Neuronal stem cell (in vitro differentiated cells): ENCODE results near the gene KPTN.

Experiments
- DNase-seq: peaks from one replicate; pipeline ENCODE4 v3.0.0-alpha.2; 2013; ENCODE audit warnings: low spot score
- H2AFZ ChIP-seq: one replicate; pipeline ENCODE4 v1.6.1; 2013; ENCODE audit warnings: mild to moderate bottlenecking, low read length, inconsistent platforms
- H2AK5ac ChIP-seq: 2 replicates; pipeline ENCODE4 v1.6.1; 2013; ENCODE audit warnings: low read depth, mild to moderate bottlenecking, inconsistent platforms, low read length, moderate library complexity, mixed read lengths
- H2BK120ac ChIP-seq: 2 replicates; pipeline ENCODE4 v1.6.1; 2013; ENCODE audit warnings: low read depth, mild to moderate bottlenecking, inconsistent platforms, low read length, moderate library complexity, mixed read lengths
- H2BK12ac ChIP-seq: one replicate; pipeline ENCODE4 v1.6.1; 2013; ENCODE audit warnings: low read length, inconsistent platforms
- H2BK15ac ChIP-seq: 2 replicates; pipeline ENCODE4 v1.6.1; 2013; ENCODE audit warnings: mild to moderate bottlenecking, low read length, inconsistent platforms, mixed read lengths
- H2BK5ac ChIP-seq: one replicate; pipeline ENCODE4 v1.6.1; 2013; ENCODE audit warnings: inconsistent platforms, mild to moderate bottlenecking, low read length, moderate library complexity
- H3K14ac ChIP-seq: one replicate; pipeline ENCODE4 v1.6.1; 2013; ENCODE audit warnings: low read length, inconsistent platforms
- H3K18ac ChIP-seq: 2 replicates; pipeline ENCODE4 v1.6.1; 2013; ENCODE audit warnings: low read length, inconsistent platforms
- H3K23ac ChIP-seq: 2 replicates; pipeline ENCODE4 v1.6.1; 2013; ENCODE audit warnings: low read depth, mild to moderate bottlenecking, mixed read lengths, low read length, inconsistent platforms; ENCODE audit not compliant: poor library complexity
- H3K27ac ChIP-seq: replicated peaks from 3 replicates; pipeline ENCODE4 v1.5.1; 2013; ENCODE audit warnings: low read length, inconsistent platforms
- H3K27me3 ChIP-seq, 3 experiments: 2 replicates each; pipeline ENCODE4 v1.6.1; 2013; ENCODE audit warnings: low read length in 3 of 3, mild to moderate bottlenecking in 2 of 3, inconsistent platforms in 1 of 3, low read depth in 1 of 3, mixed read lengths in 1 of 3, moderate library complexity in 1 of 3; ENCODE audit not compliant: control insufficient read depth in 3 of 3, insufficient read depth in 3 of 3
- H3K36me3 ChIP-seq, 2 donors: replicated peaks in 1 of 2; 2 replicates each; pipeline ENCODE4 v1.6.1; 2013; ENCODE audit warnings: low read length in 2 of 2; ENCODE audit not compliant: control insufficient read depth in 2 of 2, insufficient read depth in 2 of 2
- H3K4ac ChIP-seq: 2 replicates; pipeline ENCODE4 v1.6.1; 2013; ENCODE audit warnings: inconsistent platforms, mild to moderate bottlenecking, low read length, moderate library complexity
- H3K4me1 ChIP-seq, 2 donors: 1 replicate in 1 of 2; 2 replicates in 1 of 2; pipeline ENCODE4 v1.6.1; 2013; ENCODE audit warnings: low read length in 2 of 2, low read depth in 1 of 2; ENCODE audit not compliant: control insufficient read depth in 2 of 2, insufficient read depth in 1 of 2
- H3K4me2 ChIP-seq: one replicate; pipeline ENCODE4 v1.6.1; 2013; ENCODE audit warnings: mild to moderate bottlenecking, low read length, inconsistent platforms; ENCODE audit not compliant: insufficient read depth, poor library complexity, severe bottlenecking
- H3K4me3 ChIP-seq, 2 donors: 2 replicates each; pipeline ENCODE4 v1.5.1; 2013; ENCODE audit warnings: low read length in 2 of 2, mild to moderate bottlenecking in 2 of 2, inconsistent platforms in 1 of 2, moderate library complexity in 1 of 2
- H3K79me1 ChIP-seq: one replicate; pipeline ENCODE4 v1.6.1; 2013; ENCODE audit warnings: low read depth, mild to moderate bottlenecking, inconsistent platforms, low read length, moderate library complexity
- H3K9ac ChIP-seq: one replicate; pipeline ENCODE4 v1.6.1; 2013; ENCODE audit warnings: mild to moderate bottlenecking, low read depth, low read length, inconsistent platforms; ENCODE audit not compliant: poor library complexity
- H3K9me3 ChIP-seq, 2 donors: replicated peaks in 1 of 2; 2 replicates each; pipeline versions ENCODE3 to v1.6.1; 2013; ENCODE audit warnings: low read length in 2 of 2, mild to moderate bottlenecking in 2 of 2, inconsistent platforms in 1 of 2, low read depth in 1 of 2, mixed read lengths in 1 of 2, moderate library complexity in 1 of 2; ENCODE audit not compliant: control insufficient read depth in 2 of 2, insufficient read depth in 1 of 2
- H4K8ac ChIP-seq: one replicate; pipeline ENCODE4 v1.6.1; 2013; ENCODE audit warnings: low read depth, mild to moderate bottlenecking, inconsistent platforms, low read length, moderate library complexity
- H4K91ac ChIP-seq: one replicate; pipeline ENCODE4 v1.6.1; 2013; ENCODE audit warnings: low read length, low read depth, mild to moderate bottlenecking, inconsistent platforms; ENCODE audit not compliant: poor library complexity
- WGBS, 2 donors: extraction: QIAGEN DNeasy Blood & Tissue Kit; methylation state at CpG; one replicate each; pipeline ENCODE4 v1.1.7; 2013; ENCODE audit warnings: missing lambda C conversion rate in 2 of 2, mixed read lengths in 1 of 2; ENCODE audit not compliant: insufficient read length in 2 of 2, insufficient replicate concordance in 1 of 2; ENCODE audit errors: extremely low coverage in 2 of 2; 5-methylcytosine and 5-hydroxymethylcytosine counted together

KPTN gene

DNA sequence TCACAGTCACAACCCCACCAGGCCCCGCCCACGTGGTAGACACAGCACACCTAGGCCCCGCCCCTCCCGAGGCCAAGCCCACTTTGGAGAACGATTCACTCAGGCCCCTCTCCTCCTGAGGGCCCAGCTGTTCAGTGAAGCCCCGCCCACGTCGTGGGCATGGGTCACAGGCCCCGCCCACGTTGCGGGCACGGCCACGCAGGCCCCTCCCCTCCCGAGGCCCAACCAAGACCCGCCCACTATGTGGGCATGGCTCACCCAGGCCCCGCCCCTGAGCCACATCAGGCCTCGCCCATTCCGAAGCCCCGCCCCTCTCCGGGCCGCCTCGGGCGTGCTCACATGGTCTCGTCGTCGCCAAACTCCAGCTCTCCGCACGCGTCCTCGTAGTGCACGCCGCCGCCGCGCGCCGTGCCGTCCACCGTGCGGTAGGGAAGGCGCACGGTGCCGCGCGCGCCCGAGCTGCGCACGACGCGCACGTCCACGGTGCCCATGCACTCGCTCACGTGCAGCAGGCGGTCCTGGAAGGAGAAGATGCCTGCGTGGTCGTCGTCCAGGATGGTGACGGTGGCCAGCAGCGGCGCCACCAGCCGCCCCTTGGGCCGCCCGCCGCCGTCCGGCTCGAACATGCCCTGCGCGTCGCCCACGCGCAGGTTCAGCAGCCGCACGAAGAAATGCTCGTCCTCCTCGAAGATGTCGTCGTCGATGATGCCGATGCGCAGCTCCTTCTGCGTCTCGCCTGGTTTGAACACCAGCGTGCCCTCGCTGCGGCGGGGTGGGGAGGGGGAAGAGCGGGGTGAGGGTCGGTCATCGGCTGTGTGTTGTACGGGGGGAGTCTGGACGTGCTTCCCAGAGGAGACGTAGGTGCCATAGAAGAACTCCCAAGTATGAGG, 36.3 kb downstream of the KPTN start:
- peak overlapping the region; percentile 66 for H2AK5ac ChIP-seq
- H3K4me1 ChIP-seq, result peaks cover 4 to 11% of the 10 kb centered on the region in 2 donors
- H3K9ac ChIP-seq, result peak overlapping the region; percentile 80
- no peaks in the 10 kb centered on the region for H3K36me3 ChIP-seq
- peak; percentile 82 for DNase-seq
- peak overlapping the region; percentile 86 for H2AFZ ChIP-seq
- peak overlapping the region; percentile 97 for H3K18ac ChIP-seq
- no peak overlapping the region for H2BK12ac ChIP-seq
- peak overlapping the region; percentile 69 for H3K4me2 ChIP-seq
- H4K91ac ChIP-seq, result no peak overlapping the region
- H3K4ac ChIP-seq, result peak overlapping the region; percentile 86
- H3K9me3 ChIP-seq, result peaks cover 0 to 1% of the 10 kb centered on the region in 2 donors
- no peak overlapping the region for H2BK120ac ChIP-seq
- H3K4me3 ChIP-seq, result peak overlapping the region; percentile 19 to 78
- H2BK5ac ChIP-seq, result no peak overlapping the region
- H3K79me1 ChIP-seq, result peaks cover 2% of the 10 kb centered on the region
- H2BK15ac ChIP-seq, result peak overlapping the region; percentile 44
- peak overlapping the region; percentile 98 for H3K23ac ChIP-seq
- peaks cover 7 to 60% (median 45%) of the 10 kb centered on the region in 3 experiments for H3K27me3 ChIP-seq
- WGBS, 2 donors, result no CpG with 5 or more reads among the region's 95 CpGs
- H4K8ac ChIP-seq, result peak overlapping the region; percentile 32
- H3K14ac ChIP-seq, result peak overlapping the region; percentile 66
- no peak overlapping the region for H3K27ac ChIP-seq

DNA sequence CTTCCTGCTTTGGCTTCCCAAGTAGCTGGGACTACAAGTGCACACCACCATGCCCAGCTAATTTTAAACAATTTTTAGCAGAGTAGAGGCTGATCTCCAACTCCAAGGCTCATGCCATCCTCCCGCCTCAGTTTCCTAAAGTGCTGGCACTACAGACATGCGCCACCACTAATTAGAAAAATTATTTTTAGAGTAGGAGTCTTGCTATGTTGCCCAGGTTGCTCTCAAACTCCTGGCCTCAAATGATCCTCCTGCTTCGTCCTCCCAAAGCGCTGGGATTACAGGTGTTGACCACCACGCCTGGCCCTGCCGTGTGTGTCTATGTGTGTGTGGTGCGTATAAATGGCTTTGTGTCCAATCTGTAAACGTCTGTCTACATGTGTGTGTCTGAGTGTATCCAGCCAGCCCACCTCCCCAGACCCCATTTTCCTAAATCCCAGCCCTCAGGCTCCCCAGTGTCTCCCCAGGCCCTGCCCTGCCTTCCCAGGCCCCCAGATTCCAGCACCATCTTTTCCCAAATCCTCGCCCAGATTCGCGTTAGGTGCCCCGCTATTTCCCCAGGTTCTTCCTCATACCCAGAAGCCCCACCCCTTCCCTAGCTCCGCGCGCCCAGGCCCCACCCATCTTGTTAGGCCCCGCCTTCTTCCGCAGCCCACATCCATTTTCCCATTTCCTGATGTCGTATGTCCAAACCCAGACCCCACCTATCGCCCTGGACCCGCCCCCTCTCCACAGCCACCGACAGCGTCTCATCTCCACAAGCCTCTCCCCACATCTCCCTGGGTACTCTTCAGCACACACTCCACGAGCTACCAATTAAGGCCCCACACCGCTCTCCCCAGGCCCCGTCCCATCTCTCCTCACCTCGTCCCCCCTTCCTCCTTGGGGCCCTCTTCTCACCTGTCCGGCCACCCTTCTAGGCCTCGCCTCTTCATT, 37.2 kb downstream of the KPTN start:
- peak overlapping the region; percentile 69 for H3K4me2 ChIP-seq
- H3K79me1 ChIP-seq, result peaks cover 2% of the 10 kb centered on the region
- H3K9ac ChIP-seq, result no peak overlapping the region
- H2BK5ac ChIP-seq, result no peak overlapping the region
- DNase-seq, result no peak
- no peaks in the 10 kb centered on the region for H3K36me3 ChIP-seq
- H2BK12ac ChIP-seq, result no peak overlapping the region
- no peak overlapping the region for H2BK15ac ChIP-seq
- WGBS, 2 donors, result no CpG with 5 or more reads among the region's 28 CpGs
- H3K14ac ChIP-seq, result no peak overlapping the region
- peaks cover 0 to 1% of the 10 kb centered on the region in 2 donors for H3K9me3 ChIP-seq
- H2AK5ac ChIP-seq, result no peak overlapping the region
- H3K4me3 ChIP-seq, result peak overlapping the region; percentile 17 to 51
- H3K4me1 ChIP-seq, result peaks cover 4 to 11% of the 10 kb centered on the region in 2 donors
- no peak overlapping the region for H3K27ac ChIP-seq
- peak overlapping the region; percentile 86 for H2AFZ ChIP-seq
- H4K8ac ChIP-seq, result no peak overlapping the region
- no peak overlapping the region for H3K4ac ChIP-seq
- H2BK120ac ChIP-seq, result no peak overlapping the region
- H4K91ac ChIP-seq, result no peak overlapping the region
- peak overlapping the region; percentile 93 for H3K23ac ChIP-seq
- H3K27me3 ChIP-seq, result peaks cover 7 to 60% (median 45%) of the 10 kb centered on the region in 3 experiments
- H3K18ac ChIP-seq, result peak overlapping the region; percentile 64

DNA sequence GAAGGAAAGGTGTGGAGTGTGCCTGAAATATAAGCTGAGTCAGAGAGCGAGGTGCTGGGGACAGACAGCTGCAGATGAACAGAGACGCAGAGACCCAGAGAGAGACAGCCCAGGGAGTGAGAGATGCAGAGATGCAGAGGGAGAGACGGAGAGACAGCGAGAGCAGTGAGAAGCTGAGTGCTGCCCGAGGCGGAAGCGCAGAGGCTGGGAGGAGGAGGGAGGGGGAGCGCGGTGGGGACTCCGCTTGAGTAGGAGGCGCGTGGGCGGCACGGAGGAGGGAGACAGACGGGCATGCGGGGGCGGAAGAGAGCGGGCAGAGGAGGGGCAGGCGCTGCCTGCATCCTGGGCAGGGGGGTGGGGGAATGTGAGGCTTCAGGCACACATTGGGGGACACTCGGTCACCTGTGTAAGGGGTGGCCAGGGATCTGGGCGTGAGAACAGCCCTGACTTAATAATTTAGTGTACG, 38.0 kb downstream of the KPTN start:
- Histone ChIP-seq H3K4ac (no peak overlapping the region), H2BK15ac (no peak overlapping the region), H3K36me3 (no peaks in the 10 kb centered on the region), H3K27me3 (peaks cover 7 to 60% (median 45%) of the 10 kb centered on the region in 3 experiments), H2BK5ac (no peak overlapping the region), H3K18ac (no peak overlapping the region), H3K4me3 (no peak overlapping the region), H2BK120ac (no peak overlapping the region), H2AK5ac (no peak overlapping the region), H3K27ac (no peak overlapping the region), H4K91ac (no peak overlapping the region), H3K9me3 (peaks cover 0 to 1% of the 10 kb centered on the region in 2 donors), H2BK12ac (no peak overlapping the region), H3K4me1 (peaks cover 4 to 11% of the 10 kb centered on the region in 2 donors), H2AFZ (peak overlapping the region; percentile 2), H3K79me1 (peaks cover 2% of the 10 kb centered on the region), H3K9ac (no peak overlapping the region), H3K4me2 (peak overlapping the region; percentile 20), H4K8ac (no peak overlapping the region), H3K23ac (no peak overlapping the region), H3K14ac (no peak overlapping the region)
- no CpG with 5 or more reads among the region's 22 CpGs for WGBS, 2 donors
- DNase-seq, result no peak
